Measurements from ENCODE around the gene HES5.

The HES5 gene

GRCh38 chr1:2499986-2500596 is 30.0 kb downstream of the HES5 start:
- no peak for DNase-seq

DNA sequence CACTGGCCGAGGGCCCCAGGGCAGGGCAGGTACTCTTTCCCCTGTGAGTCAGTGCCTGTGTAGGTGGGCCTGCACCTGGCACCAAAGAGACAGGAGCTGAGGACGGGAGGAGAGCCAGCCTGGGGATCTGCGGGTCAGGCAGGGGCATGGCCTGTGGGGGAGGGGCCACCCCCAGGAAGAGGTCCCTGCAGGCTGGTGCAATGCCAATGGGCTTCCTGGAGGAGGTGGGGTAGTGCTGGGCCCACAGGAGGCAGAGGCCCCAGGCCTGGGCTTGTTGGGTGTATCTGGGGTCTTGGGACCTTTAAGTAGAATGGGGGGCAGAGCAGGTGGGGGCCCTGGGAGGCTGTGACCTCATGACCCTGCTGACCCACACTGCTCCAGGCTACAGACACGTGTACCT is 30.8 kb downstream of the HES5 start:
- DNase-seq = no peak

GRCh38 chr1:2498648-2499047 is 31.4 kb downstream of the HES5 start:
- no peak for DNase-seq

- DNase-seq = no peak
Observed at GRCh38 chr1:2497891-2498290, 32.2 kb downstream of the HES5 start.

DNA sequence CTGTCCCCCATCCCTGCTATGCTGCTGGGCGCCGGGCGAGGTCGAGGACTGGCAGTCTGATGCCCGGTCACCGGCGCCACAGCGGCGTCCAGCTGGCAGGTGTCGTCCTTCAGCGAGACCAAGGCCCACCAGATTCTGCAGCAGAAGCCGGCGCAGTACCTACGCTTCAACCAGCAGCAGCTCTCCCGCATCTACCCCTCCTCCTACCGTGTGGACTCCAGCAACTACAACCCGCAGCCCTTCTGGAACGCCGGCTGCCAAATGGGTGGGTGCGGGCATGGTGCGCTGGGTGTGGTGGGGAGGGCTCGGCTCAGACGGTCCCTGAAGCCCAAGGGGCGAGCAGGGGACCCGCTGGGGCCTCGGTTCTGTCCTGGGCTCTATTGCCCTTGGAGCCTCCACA is 33.3 kb downstream of the HES5 start:
- no peak for DNase-seq

DNA sequence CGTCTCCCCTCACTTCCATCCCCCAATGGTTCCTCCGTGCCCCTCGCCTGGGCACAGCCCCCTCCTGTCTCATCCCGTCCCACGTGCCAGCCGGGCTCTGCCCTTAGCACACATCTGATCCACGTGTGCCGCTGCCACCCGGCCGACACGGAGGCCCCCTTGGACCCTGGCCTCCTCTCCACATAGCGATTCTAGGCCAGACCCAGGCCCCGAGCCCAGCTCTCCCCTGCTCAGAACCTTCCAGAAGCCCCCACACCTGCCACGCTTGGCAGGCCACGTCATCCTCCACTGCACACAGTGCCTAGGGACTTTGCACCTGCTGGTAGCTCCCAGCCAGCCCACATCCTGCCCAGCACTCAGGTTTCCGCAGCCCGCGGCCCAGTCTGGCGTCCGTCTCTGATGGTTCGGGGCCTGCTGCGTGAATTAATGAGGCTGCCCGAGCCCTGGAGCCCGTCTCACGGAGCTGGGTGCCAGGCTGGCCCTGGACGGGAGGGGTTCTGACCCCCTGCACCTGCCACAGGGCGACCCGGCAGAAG is 33.9 kb downstream of the HES5 start:
- no peak for DNase-seq

DNA sequence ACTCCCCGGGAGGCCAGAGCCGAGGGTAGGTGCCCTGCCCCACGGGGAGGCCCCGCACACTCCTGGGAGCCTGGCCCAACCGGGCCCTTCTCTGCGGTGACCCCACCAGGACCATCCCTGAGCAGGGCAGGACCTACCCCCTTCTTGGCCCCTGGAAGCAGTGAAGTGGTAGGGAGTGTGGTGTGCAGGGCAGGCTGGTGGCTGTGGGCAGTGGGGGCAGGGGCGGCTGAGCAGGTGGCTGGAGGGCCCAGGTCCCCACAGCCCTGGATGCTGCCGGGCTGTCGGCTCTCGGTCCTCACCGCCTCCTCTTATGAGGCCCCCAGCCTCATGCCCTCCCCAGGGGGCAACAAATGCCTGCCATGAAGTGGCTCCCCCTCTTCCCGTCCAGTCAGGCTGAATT is 34.5 kb downstream of the HES5 start:
- DNase-seq = no peak

GRCh38 chr1:2495026-2495425 is 35.0 kb downstream of the HES5 start:
- DNase-seq = no peak

GRCh38 chr1:2494323-2494693 is 35.8 kb downstream of the HES5 start:
- DNase-seq = no peak

DNA sequence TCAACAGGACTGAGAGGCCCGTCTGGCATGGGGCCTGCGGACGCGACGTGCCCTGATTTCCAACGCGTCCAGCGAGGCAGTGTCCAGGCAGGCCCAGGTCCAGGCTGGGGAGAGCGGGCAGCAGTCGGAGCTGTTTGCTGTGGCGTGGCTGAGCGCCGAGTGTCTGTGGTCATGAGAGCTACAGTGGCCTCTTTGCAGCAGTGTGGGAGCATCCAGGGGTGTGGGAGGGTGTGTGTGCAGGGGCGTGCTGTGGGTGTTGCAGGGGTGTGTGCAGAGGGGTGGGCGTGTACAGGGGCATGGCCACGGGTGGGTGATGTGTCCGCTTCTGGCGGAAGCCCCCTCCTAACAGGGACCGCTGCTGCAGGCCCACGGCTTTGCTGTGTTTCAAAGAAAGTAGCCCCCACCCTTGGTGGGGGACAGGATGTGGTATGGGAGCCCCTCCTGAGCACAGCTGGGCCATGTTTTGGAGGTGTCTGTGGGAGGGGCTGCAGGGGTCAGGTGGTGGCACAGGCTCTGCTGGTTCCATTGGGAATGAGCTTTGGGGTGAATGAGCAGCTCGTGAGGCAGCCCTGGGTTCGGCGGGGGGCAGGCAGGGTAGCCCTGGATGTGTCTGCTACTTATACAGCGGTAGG is 36.3 kb downstream of the HES5 start:
- no peak for DNase-seq

- DNase-seq = no peak
Observed at GRCh38 chr1:2493218-2493617, 36.8 kb downstream of the HES5 start.

- no peak for DNase-seq
Observed at GRCh38 chr1:2492091-2492490, 38.0 kb downstream of the HES5 start.

DNA sequence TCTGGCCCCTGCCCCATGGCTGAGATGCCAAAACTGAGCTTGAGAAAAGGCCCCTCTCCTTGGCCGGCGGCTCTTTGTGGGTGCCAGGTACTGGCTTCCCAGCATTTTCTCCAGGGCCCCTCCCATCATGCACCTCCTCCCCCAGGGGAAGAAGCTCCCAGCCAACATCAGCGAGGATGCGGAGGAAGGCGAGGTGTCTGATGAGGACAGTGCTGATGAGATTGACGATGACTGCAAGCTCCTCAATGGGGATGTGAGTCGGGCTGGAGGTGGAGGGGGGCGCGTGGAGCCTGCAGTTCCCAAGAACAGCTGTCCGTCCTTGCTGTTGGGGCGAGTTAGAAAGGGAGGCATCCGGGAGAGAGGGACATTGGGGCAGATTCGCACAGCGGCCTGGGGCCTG is 40.4 kb downstream of the HES5 start:
- no peak for DNase-seq

GRCh38 chr1:2488688-2489087 is 41.4 kb downstream of the HES5 start:
- DNase-seq = no peak

GRCh38 chr1:2486558-2486957 is 43.5 kb downstream of the HES5 start:
- no peak for DNase-seq

GRCh38 chr1:2486041-2486440 is 44.0 kb downstream of the HES5 start:
- no peak for DNase-seq

GRCh38 chr1:2483970-2484369 is 46.1 kb downstream of the HES5 start:
- no peak for DNase-seq

DNA sequence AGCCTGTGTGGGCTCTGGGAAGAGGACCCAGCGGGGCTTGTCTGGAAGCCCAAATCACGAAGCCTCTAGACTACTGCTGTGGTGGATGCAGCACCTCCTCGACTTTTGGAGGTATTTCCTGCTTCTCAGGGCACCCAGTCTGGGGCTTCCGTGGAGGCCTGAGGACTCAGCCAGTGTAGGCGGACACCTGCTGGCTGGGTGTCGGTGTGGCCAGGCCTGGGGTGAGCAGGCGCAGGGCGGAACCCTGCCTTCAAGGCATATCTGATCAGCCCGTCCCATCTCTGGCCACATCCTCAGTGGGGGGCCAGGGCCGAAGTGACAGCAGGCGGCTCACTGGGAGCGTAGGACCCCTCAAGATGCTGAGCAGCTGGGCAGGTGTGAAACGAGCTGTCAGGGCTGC is 47.0 kb downstream of the HES5 start:
- DNase-seq = no peak

GRCh38 chr1:2482588-2482987 is 47.5 kb downstream of the HES5 start:
- no peak for DNase-seq

DNA sequence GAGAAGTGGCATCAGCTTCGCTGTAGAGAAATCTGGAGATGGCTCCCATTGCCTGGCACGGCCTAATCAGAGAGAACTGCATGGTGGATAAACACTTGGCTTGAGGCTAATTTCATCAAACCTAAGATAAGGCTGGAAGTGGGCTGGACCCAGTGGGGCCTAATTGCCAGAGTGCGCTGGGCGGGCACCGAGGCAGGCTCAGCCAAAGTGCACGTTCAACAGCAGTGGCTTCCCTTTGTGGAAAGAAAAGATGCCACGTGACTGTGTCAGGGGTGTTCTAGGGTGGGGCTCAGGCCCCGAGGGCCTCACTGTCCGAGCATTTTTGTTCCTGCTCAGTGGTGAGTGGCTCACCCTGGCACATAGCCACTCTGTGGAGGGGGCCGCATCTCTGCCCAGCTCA is 48.2 kb downstream of the HES5 start:
- peak; percentile 98 for DNase-seq

GRCh38 chr1:2480986-2481364 is 49.1 kb downstream of the HES5 start:
- peak; percentile 90 for DNase-seq

DNA sequence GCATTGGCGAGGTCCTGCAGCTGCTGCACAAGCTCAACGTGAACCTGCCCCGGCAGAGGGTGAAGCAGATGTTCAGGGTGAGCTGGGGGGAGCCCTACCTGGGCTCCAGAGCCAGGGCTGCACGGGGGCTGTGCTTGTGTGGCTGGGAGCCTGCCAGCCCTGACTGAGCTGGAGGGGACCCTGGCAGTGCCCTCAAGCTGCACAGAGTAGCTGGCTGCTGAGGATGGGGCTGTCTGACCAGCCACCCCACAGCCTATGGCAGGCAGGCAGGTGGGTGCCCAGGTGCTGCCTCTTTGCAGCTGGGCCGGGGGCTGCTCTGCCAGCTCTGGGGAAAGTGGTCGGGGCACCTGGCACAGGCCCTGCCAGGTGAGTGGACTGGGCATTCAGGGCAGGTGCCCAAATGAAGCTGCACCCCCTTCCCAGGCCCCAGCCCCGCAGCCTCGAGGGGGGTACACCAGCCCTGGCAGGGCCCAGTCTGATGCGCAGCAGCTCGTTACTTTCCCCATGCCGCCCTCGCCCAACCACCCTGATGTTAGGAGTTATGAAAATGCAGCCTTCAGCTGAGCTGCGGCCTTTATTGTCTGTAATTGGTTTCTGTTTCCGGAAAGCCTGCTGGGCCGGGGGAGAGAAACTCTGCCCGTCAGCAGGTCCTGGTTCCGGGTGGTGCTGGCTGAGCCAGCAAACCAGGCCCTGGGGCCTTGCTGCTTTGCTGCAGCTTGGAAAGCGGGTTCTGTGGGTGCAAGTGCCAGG is 49.7 kb downstream of the HES5 start:
- peak; percentile 48 for DNase-seq

GRCh38 chr1:2479618-2480017 is 50.4 kb downstream of the HES5 start:
- DNase-seq = no peak

- no peak for DNase-seq
Observed at GRCh38 chr1:2479186-2479585, 50.9 kb downstream of the HES5 start.

Data from DMS79 (cell line).